Osteoblast (primary cell): ENCODE data around the gene DEFB124. TPM values are rescaled to one million over a fixed set of nuclear protein-coding genes. Genes with fewer than 3 reads are reported as not detected.
"Not testable (repeated sequence)": the region's sequence is repeated elsewhere in the genome, so short reads cannot be mapped to it uniquely, and the experiment has no call there.

Source experiments
- DNase-seq: peaks from one replicate; pipeline ENCODE4 v3.0.0; 2011; ENCODE audit warnings: low spot score, mixed read lengths; ENCODE audit not compliant: insufficient read length; ENCODE audit errors: missing footprints
- H2AFZ ChIP-seq: 2 replicates; pipeline ENCODE4 v1.6.0; 2011; ENCODE audit warnings: mild to moderate bottlenecking, low read length
- H3K27ac ChIP-seq: 2 replicates; pipeline ENCODE4 v1.5.1; 2011; ENCODE audit warnings: mild to moderate bottlenecking, low read depth, low read length, moderate library complexity
- H3K27me3 ChIP-seq: 2 replicates; pipeline ENCODE4 v1.6.0; 2012; ENCODE audit warnings: mild to moderate bottlenecking, control low read depth, inconsistent platforms, low read length, moderate library complexity; ENCODE audit not compliant: insufficient read depth
- H3K36me3 ChIP-seq: 2 replicates; pipeline ENCODE4 v1.5.1; 2011; ENCODE audit warnings: mild to moderate bottlenecking, low read length, control low read depth, moderate library complexity; ENCODE audit not compliant: insufficient read depth
- H3K4me1 ChIP-seq: 2 replicates; pipeline ENCODE4 v1.5.1; 2011; ENCODE audit warnings: mild to moderate bottlenecking, low read length, control low read depth, moderate library complexity; ENCODE audit not compliant: insufficient read depth
- H3K4me2 ChIP-seq: 2 replicates; pipeline ENCODE4 v1.6.0; 2011; ENCODE audit warnings: mild to moderate bottlenecking, low read length; ENCODE audit not compliant: insufficient read depth
- H3K4me3 ChIP-seq: fragments of 200-600 bp; sonication (generic); 3 replicates; pipeline ENCODE4 v1.5.1; 2012; ENCODE audit warnings: mild to moderate bottlenecking, low read length, inconsistent platforms; ENCODE audit not compliant: insufficient read depth
- H3K79me2 ChIP-seq: 2 replicates; pipeline ENCODE4 v1.6.0; 2012; ENCODE audit warnings: mild to moderate bottlenecking, low read length, control low read depth, inconsistent platforms; ENCODE audit not compliant: insufficient read depth
- H3K9me3 ChIP-seq: 2 replicates; pipeline ENCODE4 v1.5.1; 2011; ENCODE audit warnings: low read depth, low read length, control low read depth
- H4K20me1 ChIP-seq: 2 replicates; pipeline ENCODE4 v1.6.0; 2012; ENCODE audit warnings: mild to moderate bottlenecking, low read length, control low read depth; ENCODE audit not compliant: insufficient read depth
- CTCF ChIP-seq: IDR thresholded peaks from 2 replicates; pipeline ENCODE4 v1.5.1; 2011; ENCODE audit warnings: mild to moderate bottlenecking, low read depth, low read length, moderate library complexity; ENCODE audit errors: extremely low read depth
- total RNA-seq: library from RNA; depleted of rRNA; stranded (reverse); fragments of >200 nt; gene quantifications from 2 replicates; pipeline ENCODE4 v1.2.3, GENCODE V29; 2012

The DEFB124 gene
- total RNA-seq, 1 donor: not detected

DNA sequence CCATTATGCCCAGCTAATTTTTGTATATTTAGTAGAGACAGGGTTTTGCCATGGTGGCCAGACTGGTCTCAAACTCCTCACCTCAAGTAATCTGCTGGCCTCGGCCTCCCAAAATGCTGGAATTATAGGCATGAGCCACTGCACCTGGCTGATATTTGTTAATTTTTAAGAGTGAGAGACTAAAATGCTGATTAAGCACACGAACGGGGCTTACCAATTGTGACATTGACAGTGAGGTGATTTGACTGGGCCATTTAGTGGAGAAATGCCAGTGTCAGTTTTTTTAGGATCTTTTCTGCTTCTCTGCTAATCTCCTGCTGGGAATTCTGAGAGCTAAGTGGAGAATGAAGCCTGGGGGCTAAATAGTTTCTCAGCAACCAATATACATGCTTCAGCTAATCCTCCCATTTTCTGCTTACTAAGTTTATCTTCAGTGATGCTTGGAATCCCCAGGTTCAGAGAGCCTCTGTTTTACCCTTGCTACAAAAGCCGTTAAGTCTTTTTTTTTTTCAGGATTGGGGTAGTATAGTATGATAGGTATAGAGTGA, 44.3 kb downstream of the DEFB124 start:
- H3K4me2 ChIP-seq: no peak overlapping the region
- no peak for TF ChIP-seq CTCF
- H3K27ac ChIP-seq: no peak overlapping the region
- H4K20me1 ChIP-seq: no peaks in the 10 kb centered on the region
- no peak for DNase-seq
- H3K9me3 ChIP-seq: no peaks in the 10 kb centered on the region
- no peak overlapping the region for H3K4me3 ChIP-seq
- no peaks in the 10 kb centered on the region for H3K4me1 ChIP-seq
- no peak overlapping the region for H2AFZ ChIP-seq
- H3K36me3 ChIP-seq: no peaks in the 10 kb centered on the region
- H3K79me2 ChIP-seq: no peaks in the 10 kb centered on the region
- no peaks in the 10 kb centered on the region for H3K27me3 ChIP-seq

DNA sequence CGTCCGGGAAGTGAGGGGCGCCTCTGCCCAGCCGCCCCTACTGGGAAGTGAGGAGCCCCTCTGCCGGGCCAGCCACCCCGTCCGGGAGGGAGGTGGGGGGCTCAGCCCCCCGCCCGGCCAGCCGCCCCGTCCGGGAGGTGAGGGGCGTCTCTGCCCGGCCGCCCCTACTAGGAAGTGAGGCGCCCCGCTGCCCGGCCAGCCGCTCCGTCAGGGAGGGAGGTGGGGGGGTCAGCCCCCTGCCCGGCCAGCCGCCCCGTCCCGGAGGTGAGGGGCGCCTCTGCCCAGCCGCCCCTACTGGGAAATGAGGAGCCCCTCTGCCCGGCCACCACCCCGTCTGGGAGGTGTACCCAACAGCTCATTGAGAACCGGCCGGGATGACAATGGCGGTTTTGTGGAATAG, 47.4 kb downstream of the DEFB124 start:
- DNase-seq, H2AFZ ChIP-seq, H3K4me3 ChIP-seq, H3K79me2 ChIP-seq, H3K4me2 ChIP-seq, H3K27me3 ChIP-seq, H3K36me3 ChIP-seq, H3K9me3 ChIP-seq, H4K20me1 ChIP-seq, H3K4me1 ChIP-seq, H3K27ac ChIP-seq: not testable (repeated sequence)

DNA sequence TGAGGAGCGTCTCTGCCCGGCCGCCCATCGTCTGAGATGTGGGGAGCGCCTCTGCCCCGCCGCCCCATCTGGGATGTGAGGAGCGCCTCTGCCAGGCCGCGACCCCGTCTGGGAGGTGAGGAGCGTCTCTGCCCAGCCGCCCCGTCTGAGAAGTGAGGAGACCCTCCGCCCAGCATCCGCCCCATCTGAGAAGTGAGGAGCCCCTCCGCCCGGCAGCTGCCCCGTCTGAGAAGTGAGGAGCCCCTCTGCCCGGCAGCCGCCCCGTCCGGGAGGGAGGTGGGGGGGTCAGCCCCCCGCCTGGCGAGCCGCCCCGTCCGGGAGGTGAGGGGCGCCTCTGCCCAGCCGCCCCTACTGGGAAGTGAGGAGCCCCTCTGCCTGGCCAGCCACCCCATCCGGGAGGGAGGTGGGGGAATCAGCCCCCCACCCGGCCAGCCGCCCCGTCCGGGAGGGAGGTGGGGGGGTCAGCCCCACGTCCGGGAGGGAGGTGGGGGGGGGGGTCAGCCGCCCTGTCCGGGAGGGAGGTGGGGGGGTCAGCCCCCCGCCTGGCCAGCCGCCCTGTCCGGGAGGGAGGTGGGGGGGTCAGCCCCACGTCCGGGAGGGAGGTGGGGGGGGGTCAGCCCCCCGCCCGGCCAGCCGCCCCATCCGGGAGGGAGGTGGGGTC, 47.9 kb downstream of the DEFB124 start:
- not testable (repeated sequence) for H3K4me1 ChIP-seq, H3K27me3 ChIP-seq, H3K4me2 ChIP-seq, H4K20me1 ChIP-seq, H2AFZ ChIP-seq, H3K9me3 ChIP-seq, H3K4me3 ChIP-seq, DNase-seq, H3K79me2 ChIP-seq, H3K27ac ChIP-seq, H3K36me3 ChIP-seq

DNA sequence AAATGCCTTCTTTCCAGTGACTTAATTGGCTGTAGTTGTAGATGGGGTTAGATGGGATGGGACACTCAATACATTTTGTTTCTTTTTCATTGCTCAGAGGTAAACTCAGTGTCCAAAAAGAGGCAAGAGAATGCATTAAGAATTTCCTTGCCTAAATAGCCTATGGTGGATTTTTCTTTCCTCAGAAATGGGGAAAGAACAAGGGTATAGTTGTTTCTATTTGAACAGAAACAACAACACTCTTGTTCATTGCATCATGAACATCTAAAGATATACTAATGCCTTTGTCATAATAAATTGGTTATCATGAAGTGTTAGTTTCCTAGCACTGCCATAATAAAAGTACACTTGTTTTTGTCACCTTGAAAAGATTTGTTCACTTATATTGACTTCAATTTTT, 49.1 kb downstream of the DEFB124 start:
- H3K4me1 ChIP-seq: no peaks in the 10 kb centered on the region
- no peak overlapping the region for H3K4me2 ChIP-seq
- H3K27me3 ChIP-seq: no peaks in the 10 kb centered on the region
- H3K9me3 ChIP-seq: no peaks in the 10 kb centered on the region
- no peak overlapping the region for H3K27ac ChIP-seq
- H4K20me1 ChIP-seq: no peaks in the 10 kb centered on the region
- no peaks in the 10 kb centered on the region for H3K36me3 ChIP-seq
- H3K79me2 ChIP-seq: no peaks in the 10 kb centered on the region
- H3K4me3 ChIP-seq: no peak overlapping the region
- H2AFZ ChIP-seq: no peak overlapping the region
- TF ChIP-seq CTCF: no peak
- no peak for DNase-seq

- H3K4me3 ChIP-seq: no peak overlapping the region
- DNase-seq: no peak
- no peak overlapping the region for H3K27ac ChIP-seq
- TF ChIP-seq CTCF: no peak
- no peaks in the 10 kb centered on the region for H3K27me3 ChIP-seq
- no peaks in the 10 kb centered on the region for H3K36me3 ChIP-seq
- H3K4me1 ChIP-seq: no peaks in the 10 kb centered on the region
- H3K79me2 ChIP-seq: no peaks in the 10 kb centered on the region
- H4K20me1 ChIP-seq: no peaks in the 10 kb centered on the region
- no peak overlapping the region for H3K4me2 ChIP-seq
- no peaks in the 10 kb centered on the region for H3K9me3 ChIP-seq
- no peak overlapping the region for H2AFZ ChIP-seq
Measured at GRCh38 chr20:31418307-31418706, 56.6 kb downstream of the DEFB124 start.
